Ammon's horn (tissue), 1 donor: Measurements from ENCODE around the gene CDC42BPA.
A peak's percentile ranks its signal among the peaks of the same experiment; 100 is the strongest.

Experiments
- DNase-seq: peaks from one replicate; pipeline ENCODE4 v3.0.0-alpha.2; 2016; ENCODE audit warnings: low spot score

The CDC42BPA gene

GRCh38 chr1:227335242-227336020 is 17.1 kb upstream of the CDC42BPA start:
- DNase-seq: no peak

- DNase-seq: no peak
Measured at GRCh38 chr1:227333423-227333822, 15.1 kb upstream of the CDC42BPA start.

GRCh38 chr1:227330279-227331076 is 12.2 kb upstream of the CDC42BPA start:
- DNase-seq: no peak

GRCh38 chr1:227328405-227329019 is 10.2 kb upstream of the CDC42BPA start:
- no peak for DNase-seq

- DNase-seq: no peak
Measured at GRCh38 chr1:227325156-227325555, 6.9 kb upstream of the CDC42BPA start.

- DNase-seq: no peak
Measured at GRCh38 chr1:227323967-227324268, 5.6 kb upstream of the CDC42BPA start.

- no peak for DNase-seq
Measured at GRCh38 chr1:227323171-227323966, 5.1 kb upstream of the CDC42BPA start.

- no peak for DNase-seq
Measured at GRCh38 chr1:227322376-227322775, 4.1 kb upstream of the CDC42BPA start.

GRCh38 chr1:227321035-227321434 is 2.7 kb upstream of the CDC42BPA start:
- DNase-seq: no peak

GRCh38 chr1:227320476-227320875 is 2.2 kb upstream of the CDC42BPA start:
- DNase-seq: peak; percentile 25

GRCh38 chr1:227318853-227319607 is 738 bp upstream of the CDC42BPA start:
- DNase-seq: peak; percentile 75

GRCh38 chr1:227317523-227318015 is 723 bp downstream of the CDC42BPA start:
- DNase-seq: peak; percentile 77

- DNase-seq: peak; percentile 18
Measured at GRCh38 chr1:227317011-227317451, 1.3 kb downstream of the CDC42BPA start.

GRCh38 chr1:227316456-227316855 is 1.8 kb downstream of the CDC42BPA start:
- no peak for DNase-seq

- DNase-seq: peak; percentile 35
Measured at GRCh38 chr1:227315629-227316346, 2.5 kb downstream of the CDC42BPA start.

- no peak for DNase-seq
Measured at GRCh38 chr1:227314014-227314848, 4.1 kb downstream of the CDC42BPA start.

GRCh38 chr1:227312361-227313025 is 5.8 kb downstream of the CDC42BPA start:
- no peak for DNase-seq

GRCh38 chr1:227311389-227312001 is 6.8 kb downstream of the CDC42BPA start:
- no peak for DNase-seq
